Camera-type eye (tissue), 1 donor: ENCODE results near the gene GALNT5. TPM values are rescaled to one million over a fixed set of nuclear protein-coding genes. Genes with fewer than 3 reads are reported as not detected.

ENCODE experiments used
- total RNA-seq: library from RNA; depleted of rRNA; stranded (reverse); fragments of >200 nt; gene quantifications from one replicate; pipeline ENCODE4 v1.2.3, GENCODE V29; 2014

GALNT5 gene, protein sequence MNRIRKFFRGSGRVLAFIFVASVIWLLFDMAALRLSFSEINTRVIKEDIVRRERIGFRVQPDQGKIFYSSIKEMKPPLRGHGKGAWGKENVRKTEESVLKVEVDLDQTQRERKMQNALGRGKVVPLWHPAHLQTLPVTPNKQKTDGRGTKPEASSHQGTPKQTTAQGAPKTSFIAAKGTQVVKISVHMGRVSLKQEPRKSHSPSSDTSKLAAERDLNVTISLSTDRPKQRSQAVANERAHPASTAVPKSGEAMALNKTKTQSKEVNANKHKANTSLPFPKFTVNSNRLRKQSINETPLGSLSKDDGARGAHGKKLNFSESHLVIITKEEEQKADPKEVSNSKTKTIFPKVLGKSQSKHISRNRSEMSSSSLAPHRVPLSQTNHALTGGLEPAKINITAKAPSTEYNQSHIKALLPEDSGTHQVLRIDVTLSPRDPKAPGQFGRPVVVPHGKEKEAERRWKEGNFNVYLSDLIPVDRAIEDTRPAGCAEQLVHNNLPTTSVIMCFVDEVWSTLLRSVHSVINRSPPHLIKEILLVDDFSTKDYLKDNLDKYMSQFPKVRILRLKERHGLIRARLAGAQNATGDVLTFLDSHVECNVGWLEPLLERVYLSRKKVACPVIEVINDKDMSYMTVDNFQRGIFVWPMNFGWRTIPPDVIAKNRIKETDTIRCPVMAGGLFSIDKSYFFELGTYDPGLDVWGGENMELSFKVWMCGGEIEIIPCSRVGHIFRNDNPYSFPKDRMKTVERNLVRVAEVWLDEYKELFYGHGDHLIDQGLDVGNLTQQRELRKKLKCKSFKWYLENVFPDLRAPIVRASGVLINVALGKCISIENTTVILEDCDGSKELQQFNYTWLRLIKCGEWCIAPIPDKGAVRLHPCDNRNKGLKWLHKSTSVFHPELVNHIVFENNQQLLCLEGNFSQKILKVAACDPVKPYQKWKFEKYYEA
- 8.3 TPM for total RNA-seq

DNA sequence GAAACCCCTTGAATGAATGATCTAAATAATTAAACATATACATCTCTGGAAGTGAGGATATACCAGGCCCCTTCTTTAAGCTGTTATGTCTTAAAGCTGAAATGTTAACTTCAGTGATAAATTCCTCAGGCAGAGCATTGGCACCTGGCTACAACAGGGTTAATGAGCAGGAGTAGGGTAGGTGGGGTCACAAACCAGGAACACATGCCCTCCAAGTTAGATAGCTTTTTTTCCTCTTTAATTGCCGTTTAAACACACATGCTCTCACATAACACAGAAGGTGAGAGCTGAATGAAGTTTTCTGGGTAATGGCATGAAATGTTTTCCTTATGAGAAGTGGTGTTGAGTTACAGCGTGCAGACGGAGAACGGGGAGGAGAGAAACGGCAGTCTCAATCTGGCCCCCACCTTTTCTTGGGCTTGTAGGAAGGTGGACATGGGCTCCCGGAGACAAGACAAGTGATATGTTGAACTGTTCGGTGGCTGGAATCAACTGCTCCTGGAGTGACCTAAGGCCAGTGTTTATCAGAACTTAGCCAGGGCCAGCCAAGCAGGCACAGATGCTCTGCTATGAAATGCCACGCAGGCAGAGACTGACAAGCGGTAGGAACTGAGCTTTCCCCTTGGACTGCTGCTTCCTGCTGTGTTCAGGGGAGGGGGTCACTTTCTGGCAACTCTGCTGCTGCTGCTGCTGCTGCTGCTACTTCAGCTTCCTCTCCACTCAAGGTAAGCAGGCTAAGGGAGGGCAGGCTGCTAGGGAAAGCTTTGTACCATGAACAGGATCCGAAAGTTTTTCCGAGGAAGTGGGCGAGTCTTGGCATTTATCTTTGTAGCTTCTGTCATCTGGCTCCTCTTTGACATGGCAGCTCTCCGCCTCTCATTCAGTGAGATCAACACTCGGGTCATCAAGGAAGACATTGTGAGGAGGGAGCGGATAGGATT, at the start of gene GALNT5:
GALNT5 (plus strand) TSS at position 394 of the 941 bp plus-strand sequence; CDS start at position 772, 378 bp downstream.

DNA sequence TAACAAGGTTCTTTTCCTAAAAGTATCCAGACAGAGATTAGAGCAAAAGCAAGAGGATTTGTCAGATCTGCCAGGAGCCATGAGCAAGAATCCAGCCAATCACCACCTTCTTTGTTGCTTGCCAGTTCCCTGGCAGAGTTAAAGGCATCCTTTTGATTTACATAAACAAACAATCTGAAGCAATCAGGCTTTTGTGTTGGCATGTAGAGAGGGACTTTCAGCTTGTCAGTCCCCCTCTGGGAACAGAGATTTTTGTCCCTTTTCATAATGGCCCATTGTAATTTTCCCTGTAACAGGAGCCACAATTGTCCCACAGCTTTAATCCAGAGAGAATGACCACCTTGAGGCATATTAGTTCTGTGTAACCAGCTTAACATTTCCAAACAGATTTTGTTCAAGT, 68.3 kb downstream of the GALNT5 start, which contains the start of gene ERMN:
ERMN (minus strand) TSS at position 39 of the 400 bp plus-strand sequence. CDS start 182 bp downstream, outside the sequence.

Other genes with a start within 250 kb of the GALNT5 start
- 6.0 TPM for gene ERMN, start 68.1 kb downstream of the GALNT5 start, total RNA-seq
- gene CYTIP, start 186.4 kb downstream of the GALNT5 start, total RNA-seq, result 1.8 TPM